GM19395 (cell line): ENCODE results near the gene SYCE3.

ENCODE experiments used
- ATAC-seq: cut with Tn5 transposase; IDR thresholded peaks from one replicate; pipeline ENCODE4 v1.9.1; 2021; ENCODE audit warnings: mild to moderate bottlenecking, moderate library complexity; ENCODE audit not compliant: unreplicated experiment

Gene SYCE3

DNA sequence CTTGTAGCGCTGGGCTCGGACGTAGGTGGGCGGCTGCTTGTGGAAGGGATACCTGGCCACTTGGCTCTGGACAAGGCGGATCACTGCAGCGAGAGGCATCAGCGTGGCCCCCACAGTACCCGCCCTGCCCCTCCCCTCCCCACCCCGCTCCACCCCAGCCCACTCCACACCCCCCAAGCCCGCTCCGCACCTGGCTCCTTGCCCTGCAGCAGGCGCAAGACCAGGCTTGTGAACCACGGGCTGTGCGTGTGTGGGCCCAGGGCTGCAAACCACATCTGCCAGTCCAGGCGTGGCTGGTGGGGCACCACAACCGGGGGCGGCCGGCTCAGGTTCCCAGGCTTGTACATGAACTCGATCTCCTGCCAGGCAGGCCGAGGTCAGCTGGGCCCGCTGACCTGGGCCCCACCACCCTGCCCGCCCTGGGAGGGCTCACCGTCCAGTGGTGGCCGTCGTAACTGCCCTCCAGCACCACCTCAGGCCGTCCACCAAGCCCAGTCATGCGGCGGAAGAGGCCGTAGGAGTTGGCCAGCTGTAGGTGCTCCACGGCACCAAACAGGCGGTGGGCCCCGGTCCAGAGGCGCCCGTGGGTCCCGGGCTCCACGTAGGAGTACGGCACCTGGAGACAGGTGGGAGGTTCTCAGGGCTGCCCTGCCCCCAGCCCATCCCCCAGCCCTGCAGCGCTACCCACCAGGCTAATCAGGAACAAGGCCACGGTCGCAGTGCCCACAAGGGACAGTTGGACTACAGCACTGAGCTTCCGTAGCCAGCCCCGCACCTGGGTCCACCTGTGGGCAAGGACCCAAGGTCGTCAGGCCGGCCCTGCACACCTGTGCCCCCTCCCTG, 58.1 kb downstream of the SYCE3 start:
- ATAC-seq: no peak

DNA sequence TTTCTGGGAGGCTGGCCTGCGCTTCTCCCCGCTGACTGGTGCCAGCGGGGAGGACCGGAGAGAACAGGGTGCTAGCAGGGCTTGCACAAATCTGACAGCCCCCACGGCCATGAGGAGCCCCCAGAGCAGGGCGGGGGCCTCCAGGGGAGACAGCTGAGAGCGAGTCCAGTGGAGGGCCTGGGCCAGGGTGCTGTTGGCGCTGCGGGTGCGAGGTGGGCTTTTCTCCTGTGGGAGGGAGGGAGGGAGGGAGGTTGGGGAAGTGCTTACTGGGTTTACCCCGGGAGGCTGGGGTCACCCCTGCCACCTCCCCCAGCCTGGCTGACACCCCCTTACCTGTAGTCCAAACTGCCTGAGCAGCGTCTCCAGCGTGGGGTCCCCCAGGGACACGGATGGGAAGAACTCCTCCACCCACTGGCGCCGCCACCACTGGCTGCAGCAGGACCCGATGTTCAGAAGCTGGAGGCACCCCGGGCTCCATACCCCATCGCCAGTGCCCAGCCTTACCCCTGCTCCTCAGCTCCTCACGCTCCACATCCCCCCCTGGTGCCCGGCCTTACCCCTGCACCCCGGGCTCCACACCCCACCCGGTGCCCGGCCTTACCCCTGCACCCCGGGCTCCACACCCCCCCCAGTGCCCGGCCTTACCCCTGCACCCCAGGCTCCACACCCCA, 59.1 kb downstream of the SYCE3 start:
- ATAC-seq: no peak

DNA sequence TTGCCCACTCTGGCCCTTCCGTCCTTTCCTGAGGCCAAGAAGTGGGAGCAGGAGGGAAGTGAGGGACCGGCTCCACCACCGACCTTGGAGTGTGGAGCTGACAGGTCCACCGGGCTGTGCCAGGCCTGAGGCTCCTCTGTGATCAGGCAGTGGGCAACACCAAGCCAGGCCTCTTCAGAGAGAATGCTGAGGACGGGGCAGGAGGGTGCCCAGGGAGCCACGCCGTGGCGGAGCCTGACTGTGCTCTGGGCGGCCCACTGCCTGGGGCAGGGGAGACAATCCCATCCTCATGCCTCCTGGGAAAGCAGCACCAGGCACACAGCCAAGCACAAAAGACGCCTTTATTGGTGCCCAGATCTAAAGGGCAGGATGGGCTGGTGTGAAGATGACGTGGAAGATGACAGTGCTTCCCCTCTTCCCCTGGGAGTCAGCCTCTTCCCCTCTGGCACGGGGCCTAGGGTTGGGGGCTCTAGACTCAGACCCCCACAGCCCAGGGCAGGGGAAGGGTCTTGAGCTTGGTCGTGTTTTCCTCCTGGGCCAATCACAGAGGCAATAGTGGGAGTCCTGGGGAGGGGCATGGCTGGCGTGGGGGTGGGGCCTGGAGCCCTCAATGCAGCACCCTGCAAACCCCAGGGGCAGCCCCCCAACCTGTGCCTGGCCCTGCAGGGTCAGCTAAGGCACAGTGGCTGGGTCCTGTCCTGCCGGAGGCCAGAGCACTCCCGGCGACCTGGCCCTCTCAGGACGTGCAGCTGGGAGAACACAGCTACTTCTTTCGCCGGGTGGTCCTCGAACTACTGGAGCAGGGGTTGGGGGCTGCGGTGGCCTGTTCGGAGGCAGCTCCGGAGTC, 59.9 kb downstream of the SYCE3 start:
- no peak for ATAC-seq

DNA sequence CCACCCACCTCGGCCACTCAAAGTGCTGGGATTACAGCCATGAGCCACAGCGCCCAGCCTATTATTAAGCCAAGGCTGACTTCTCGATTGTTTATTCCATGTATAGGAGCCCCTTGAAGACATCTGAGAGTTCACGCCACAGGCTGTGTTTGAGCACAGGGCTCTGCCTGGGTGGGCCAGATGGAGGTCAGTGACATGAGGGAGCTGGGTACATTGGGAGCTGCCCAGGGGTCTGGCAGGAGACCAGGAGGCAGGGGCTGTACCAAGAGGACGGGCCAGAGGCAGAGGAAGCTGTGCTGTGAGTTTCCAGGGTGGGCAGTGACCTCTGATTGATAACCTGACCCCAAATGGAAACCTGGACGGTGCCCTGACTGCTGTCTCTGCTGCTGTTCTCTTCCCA, 60.6 kb downstream of the SYCE3 start:
- ATAC-seq: no peak
